Peyer's patch (tissue), 4 donors: Measurements from ENCODE around the gene MYH7B. TPM values are rescaled to one million over a fixed set of nuclear protein-coding genes. Genes with fewer than 3 reads are reported as not detected.

Source experiments
- DNase-seq, 3 donors: peaks; one replicate each; pipeline ENCODE4 v3.0.0-alpha.2; 2017 to 2019
- H3K27ac ChIP-seq, 4 donors: fragments of 200-600 bp; sonication (generic); one replicate each; pipeline ENCODE4 v1.5.1; 2016 to 2019
- H3K27me3 ChIP-seq, 2 donors: fragments of 200-600 bp; sonication (generic); one replicate each; pipeline ENCODE4 v1.5.1; 2019
- H3K36me3 ChIP-seq, 3 donors: fragments of 200-600 bp; sonication (generic); one replicate each; pipeline ENCODE4 v1.5.1; 2016 to 2019
- H3K4me1 ChIP-seq, 4 donors: fragments of 200-600 bp; sonication (generic); one replicate each; pipeline ENCODE4 v1.5.1; 2016 to 2019
- H3K4me3 ChIP-seq, 4 donors: fragments of 200-600 bp; sonication (generic); 1 replicate in 3 of 4; 2 replicates in 1 of 4; pipeline ENCODE4 v1.5.1; 2016 to 2019; ENCODE audit warnings: mild to moderate bottlenecking in 1 of 4
- H3K9me3 ChIP-seq, 4 donors: fragments of 200-600 bp; sonication (generic); one replicate each; pipeline ENCODE4 v1.5.1; 2016 to 2019; ENCODE audit warnings: mild to moderate bottlenecking in 1 of 4
- POLR2A ChIP-seq, 2 donors: fragments of 450-650 bp; IDR thresholded peaks; one replicate each; pipeline ENCODE4 v1.5.1; 2017; ENCODE audit warnings: antibody characterized with exemption in 2 of 2, mild to moderate bottlenecking in 2 of 2, moderate library complexity in 2 of 2
- total RNA-seq, 4 donors: library from RNA; depleted of rRNA; stranded (reverse); fragments of >200 nt; gene quantifications; one replicate each; pipeline ENCODE4 v1.1.0, GENCODE V29; 2016
- TF ChIP-seq, protein P1 (sequence below), 6 experiments: fragments of 450-650 bp in 4 of 6; fragments of 200-600 bp in 2 of 6; sonication (generic) in 1 of 6; IDR thresholded peaks; one replicate each; pipeline ENCODE4 v1.5.1; 2017 to 2019; ENCODE audit warnings: antibody characterized with exemption in 6 of 6, mild to moderate bottlenecking in 3 of 6, moderate library complexity in 1 of 6

Gene MYH7B
- total RNA-seq, 4 donors from 2014 or later, result 0.40 to 2.0 (median 1.4) TPM

DNA sequence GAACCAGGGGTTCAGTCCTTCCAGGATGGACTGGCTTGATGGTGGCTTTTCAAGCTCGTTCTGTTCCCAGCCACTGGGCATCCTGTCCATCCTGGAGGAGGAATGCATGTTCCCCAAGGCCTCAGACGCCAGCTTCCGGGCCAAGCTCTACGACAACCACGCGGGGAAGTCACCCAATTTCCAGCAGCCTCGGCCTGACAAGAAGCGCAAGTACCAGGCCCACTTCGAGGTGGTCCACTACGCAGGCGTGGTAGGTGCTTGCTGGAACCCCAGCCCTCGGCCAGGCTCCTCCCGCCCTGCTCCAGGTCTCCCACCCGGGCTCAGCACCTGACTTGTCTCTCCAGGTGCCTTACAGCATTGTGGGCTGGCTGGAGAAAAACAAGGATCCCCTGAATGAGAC is 34.0 kb downstream of the MYH7B start:
- TF ChIP-seq POLR2A (IDR thresholded peaks at IDR 0.05), result no peak
- TF ChIP-seq, protein P1, sequence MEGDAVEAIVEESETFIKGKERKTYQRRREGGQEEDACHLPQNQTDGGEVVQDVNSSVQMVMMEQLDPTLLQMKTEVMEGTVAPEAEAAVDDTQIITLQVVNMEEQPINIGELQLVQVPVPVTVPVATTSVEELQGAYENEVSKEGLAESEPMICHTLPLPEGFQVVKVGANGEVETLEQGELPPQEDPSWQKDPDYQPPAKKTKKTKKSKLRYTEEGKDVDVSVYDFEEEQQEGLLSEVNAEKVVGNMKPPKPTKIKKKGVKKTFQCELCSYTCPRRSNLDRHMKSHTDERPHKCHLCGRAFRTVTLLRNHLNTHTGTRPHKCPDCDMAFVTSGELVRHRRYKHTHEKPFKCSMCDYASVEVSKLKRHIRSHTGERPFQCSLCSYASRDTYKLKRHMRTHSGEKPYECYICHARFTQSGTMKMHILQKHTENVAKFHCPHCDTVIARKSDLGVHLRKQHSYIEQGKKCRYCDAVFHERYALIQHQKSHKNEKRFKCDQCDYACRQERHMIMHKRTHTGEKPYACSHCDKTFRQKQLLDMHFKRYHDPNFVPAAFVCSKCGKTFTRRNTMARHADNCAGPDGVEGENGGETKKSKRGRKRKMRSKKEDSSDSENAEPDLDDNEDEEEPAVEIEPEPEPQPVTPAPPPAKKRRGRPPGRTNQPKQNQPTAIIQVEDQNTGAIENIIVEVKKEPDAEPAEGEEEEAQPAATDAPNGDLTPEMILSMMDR (IDR thresholded peaks at IDR 0.05), result no peak
- no peak overlapping the region for H3K4me3 ChIP-seq
- H3K36me3 ChIP-seq, result peaks cover 0 to 5% (median 0%) of the 10 kb centered on the region in 3 donors
- H3K9me3 ChIP-seq, result no peaks in the 10 kb centered on the region
- no peak overlapping the region for H3K27ac ChIP-seq
- no peaks in the 10 kb centered on the region for H3K4me1 ChIP-seq
- DNase-seq, result no peak
- H3K27me3 ChIP-seq, result no peaks in the 10 kb centered on the region

DNA sequence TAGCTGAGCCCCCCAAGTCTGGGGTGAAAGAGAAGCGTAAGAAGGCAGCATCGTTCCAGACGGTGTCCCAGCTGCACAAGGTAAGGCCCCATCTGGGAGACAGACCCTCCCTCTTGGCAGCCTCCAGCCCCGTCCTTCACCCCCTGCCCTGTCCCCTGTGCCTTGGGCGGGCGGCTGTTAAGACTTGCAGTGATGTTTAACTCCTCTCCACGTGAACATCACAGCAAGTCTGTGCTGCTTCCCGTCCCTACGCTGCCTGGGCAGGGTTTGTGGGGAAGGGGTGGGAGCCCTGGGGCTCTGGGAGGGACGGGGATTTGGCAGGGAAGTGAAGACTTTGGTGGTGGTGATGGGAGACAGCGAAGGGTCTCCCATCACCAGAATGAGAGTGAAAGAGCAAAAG is 34.6 kb downstream of the MYH7B start:
- no peak overlapping the region for H3K4me3 ChIP-seq
- no peak overlapping the region for H3K27ac ChIP-seq
- TF ChIP-seq, protein P1 (IDR thresholded peaks at IDR 0.05), result no peak
- TF ChIP-seq POLR2A (IDR thresholded peaks at IDR 0.05), result no peak
- no peak for DNase-seq
- H3K27me3 ChIP-seq, result no peaks in the 10 kb centered on the region
- H3K36me3 ChIP-seq, result peaks cover 0 to 5% (median 0%) of the 10 kb centered on the region in 3 donors
- H3K4me1 ChIP-seq, result peaks cover 0 to under 1% (median 0%) of the 10 kb centered on the region in 4 donors
- no peaks in the 10 kb centered on the region for H3K9me3 ChIP-seq

DNA sequence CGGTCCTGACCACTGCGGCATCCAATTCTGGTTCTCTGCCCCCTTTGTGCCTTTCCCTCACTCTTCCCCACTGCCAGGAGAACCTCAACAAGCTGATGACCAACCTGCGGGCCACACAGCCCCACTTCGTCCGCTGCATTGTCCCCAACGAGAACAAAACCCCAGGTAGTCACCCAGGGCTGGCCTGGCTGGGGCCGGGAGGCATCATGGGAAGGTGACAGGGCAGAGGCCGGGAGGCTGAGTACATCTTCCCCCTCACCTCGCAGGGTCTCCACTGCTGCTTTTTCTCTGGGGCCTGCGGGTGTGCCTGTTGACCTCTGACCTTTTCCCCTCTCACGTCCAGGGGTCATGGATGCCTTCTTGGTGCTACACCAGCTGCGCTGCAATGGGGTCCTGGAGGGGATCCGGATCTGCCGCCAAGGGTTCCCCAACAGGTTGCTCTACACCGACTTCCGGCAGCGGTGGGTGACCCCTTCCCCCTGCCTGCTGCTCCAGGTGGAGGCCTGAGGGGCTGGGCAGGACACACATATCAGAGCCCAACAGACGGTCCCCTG is 35.1 kb downstream of the MYH7B start:
- no peak for DNase-seq
- TF ChIP-seq, protein P1 (IDR thresholded peaks at IDR 0.05), result no peak
- no peak for TF ChIP-seq POLR2A (IDR thresholded peaks at IDR 0.05)
- no peak overlapping the region for H3K4me3 ChIP-seq
- H3K27me3 ChIP-seq, result no peaks in the 10 kb centered on the region
- peaks cover 0 to 6% (median 0%) of the 10 kb centered on the region in 4 donors for H3K4me1 ChIP-seq
- H3K27ac ChIP-seq, result no peak overlapping the region
- H3K9me3 ChIP-seq, result no peaks in the 10 kb centered on the region
- peaks cover 0 to 10% (median 0%) of the 10 kb centered on the region in 3 donors for H3K36me3 ChIP-seq

DNA sequence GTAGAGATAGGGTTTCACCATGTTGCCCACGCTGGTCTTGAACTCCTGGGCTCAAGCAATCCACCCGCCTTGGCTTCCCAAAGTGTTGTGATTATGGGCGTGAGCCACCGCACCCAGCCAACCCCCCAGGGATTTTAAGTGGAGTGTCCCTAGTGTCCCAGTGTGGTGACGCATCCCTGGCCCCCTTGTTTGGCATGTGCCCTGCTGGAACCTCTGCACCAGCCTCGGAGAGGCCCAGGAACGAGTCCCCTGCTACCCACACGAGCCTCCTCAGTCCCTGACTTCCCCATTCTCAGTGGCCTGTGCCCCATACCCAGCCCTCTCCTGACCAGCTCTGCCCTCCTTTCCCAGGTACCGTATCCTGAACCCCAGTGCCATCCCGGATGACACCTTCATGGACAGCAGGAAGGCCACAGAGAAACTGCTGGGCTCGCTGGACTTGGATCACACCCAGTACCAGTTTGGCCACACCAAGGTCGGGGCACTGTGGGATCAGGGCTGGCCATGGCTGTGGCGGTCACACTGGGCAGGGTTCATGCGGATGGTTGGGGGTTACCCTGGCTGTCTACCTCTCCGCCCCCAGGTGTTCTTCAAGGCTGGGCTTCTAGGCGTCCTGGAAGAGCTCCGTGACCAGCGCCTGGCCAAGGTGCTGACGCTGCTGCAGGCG is 37.2 kb downstream of the MYH7B start:
- Histone ChIP-seq H3K4me1 (peaks cover 0 to 11% (median 0%) of the 10 kb centered on the region in 4 donors), H3K27me3 (no peaks in the 10 kb centered on the region), H3K4me3 (no peak overlapping the region), H3K27ac (no peak overlapping the region), H3K36me3 (peaks cover 0 to 19% (median 0%) of the 10 kb centered on the region in 3 donors), H3K9me3 (no peaks in the 10 kb centered on the region)
- no peak for TF ChIP-seq POLR2A (IDR thresholded peaks at IDR 0.05)
- TF ChIP-seq, protein P1 (IDR thresholded peaks at IDR 0.05), result no peak
- DNase-seq, result no peak

DNA sequence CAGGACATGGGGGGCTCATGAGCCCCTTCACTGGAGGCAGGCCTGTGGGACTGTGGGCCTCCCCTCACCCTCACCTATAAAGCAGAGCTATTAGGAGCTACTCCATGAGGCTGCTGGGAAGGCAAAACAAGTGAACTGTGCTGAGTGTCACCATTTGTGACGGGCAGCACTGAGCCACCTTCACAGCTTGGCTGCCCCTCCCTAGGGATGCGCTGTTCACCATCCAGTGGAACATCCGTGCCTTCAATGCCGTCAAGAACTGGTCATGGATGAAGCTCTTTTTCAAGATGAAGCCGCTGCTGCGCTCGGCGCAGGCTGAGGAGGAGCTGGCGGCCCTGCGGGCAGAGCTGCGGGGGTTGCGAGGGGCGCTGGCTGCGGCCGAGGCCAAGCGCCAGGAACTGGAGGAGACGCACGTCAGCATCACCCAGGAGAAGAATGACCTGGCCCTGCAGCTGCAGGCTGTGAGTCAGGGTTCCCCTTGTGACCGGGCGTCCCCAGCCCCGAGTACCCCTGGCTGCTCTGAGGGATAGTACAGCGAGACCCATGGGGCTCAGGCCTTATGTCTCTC is 38.4 kb downstream of the MYH7B start:
- DNase-seq, result no peak
- no peaks in the 10 kb centered on the region for H3K9me3 ChIP-seq
- H3K36me3 ChIP-seq, result peaks cover 0 to 29% (median 0%) of the 10 kb centered on the region in 3 donors
- TF ChIP-seq, protein P1 (IDR thresholded peaks at IDR 0.05), result no peak
- TF ChIP-seq POLR2A (IDR thresholded peaks at IDR 0.05), result no peak
- H3K4me1 ChIP-seq, result peaks cover 0 to 14% (median 0%) of the 10 kb centered on the region in 4 donors
- H3K4me3 ChIP-seq, result no peak overlapping the region
- no peak overlapping the region for H3K27ac ChIP-seq
- H3K27me3 ChIP-seq, result no peaks in the 10 kb centered on the region
